ENCODE measurements around the gene SLC11A2.

Gene SLC11A2

GRCh38 chr12:50992819-50993218 lies 33.4 kb downstream of the SLC11A2 start:
- Histone ChIP-seq H2BK120ac (ENCODE audit: insufficient read depth, low read length, poor library complexity) (no peak overlapping the region), H3K4ac (ENCODE audit: low read depth, low read length) (no peak overlapping the region), H3K79me1 (ENCODE audit: low read length) (no peaks in the 10 kb centered on the region), H2AFZ (ENCODE audit: insufficient read depth, low read length, poor library complexity) (no peak overlapping the region), H4K8ac (ENCODE audit: low read depth, low read length) (no peak overlapping the region), H2AK5ac (ENCODE audit: low read length) (no peak overlapping the region), H3K9me3 (ENCODE audit: insufficient read depth, low read depth, low read length) (no peaks in the 10 kb centered on the region), H3K14ac (ENCODE audit: low read length) (no peak overlapping the region), H4K12ac (ENCODE audit: low read depth, low read length) (no peak overlapping the region), H3K9ac (ENCODE audit: low read length) (no peak overlapping the region), H2BK5ac (ENCODE audit: low read depth, low read length, poor library complexity) (no peak overlapping the region), H3K4me1 (ENCODE audit: control insufficient read depth in 1 of 2, insufficient read depth in 2 of 2, low read length in 2 of 2) (no peaks in the 10 kb centered on the region), H3K4me3 (ENCODE audit: low read depth, low read length) (no peak overlapping the region), H2BK12ac (ENCODE audit: low read length) (no peak overlapping the region), H3K27me3 (ENCODE audit: insufficient read depth, low read length) (no peaks in the 10 kb centered on the region), H3K27ac (ENCODE audit: low read depth, low read length) (no peak overlapping the region), H3K36me3 (ENCODE audit: control insufficient read depth in 1 of 2, insufficient read depth in 2 of 2, low read length in 2 of 2) (peaks cover 36 to 41% of the 10 kb centered on the region in 2 experiments), H3K79me2 (ENCODE audit: control insufficient read depth, insufficient read depth, low read length, poor library complexity) (no peaks in the 10 kb centered on the region), H3K18ac (ENCODE audit: low read length) (no peak overlapping the region), H4K91ac (ENCODE audit: low read depth, low read length) (no peak overlapping the region), H3K23ac (ENCODE audit: low read length) (no peak overlapping the region), H3K4me2 (ENCODE audit: low read length) (no peak overlapping the region)
- DNase-seq = no peak
- no CpG with 5 or more reads among the region's 2 CpGs for WGBS (ENCODE audit: extremely low coverage, insufficient coverage, insufficient read length)

- Histone ChIP-seq H4K12ac (ENCODE audit: low read depth, low read length) (no peak overlapping the region), H3K9ac (ENCODE audit: low read length) (peak overlapping the region; percentile 48), H2BK5ac (ENCODE audit: low read depth, low read length, poor library complexity) (no peak overlapping the region), H3K18ac (ENCODE audit: low read length) (no peak overlapping the region), H3K27ac (ENCODE audit: low read depth, low read length) (no peak overlapping the region), H4K8ac (ENCODE audit: low read depth, low read length) (no peak overlapping the region), H3K4me3 (ENCODE audit: low read depth, low read length) (no peak overlapping the region), H3K9me3 (ENCODE audit: insufficient read depth, low read depth, low read length) (no peaks in the 10 kb centered on the region), H3K4me1 (ENCODE audit: control insufficient read depth in 1 of 2, insufficient read depth in 2 of 2, low read length in 2 of 2) (no peaks in the 10 kb centered on the region), H3K27me3 (ENCODE audit: insufficient read depth, low read length) (no peaks in the 10 kb centered on the region), H2BK120ac (ENCODE audit: insufficient read depth, low read length, poor library complexity) (no peak overlapping the region), H3K79me1 (ENCODE audit: low read length) (no peaks in the 10 kb centered on the region), H2BK12ac (ENCODE audit: low read length) (no peak overlapping the region), H3K4ac (ENCODE audit: low read depth, low read length) (no peak overlapping the region), H2AK5ac (ENCODE audit: low read length) (no peak overlapping the region), H3K79me2 (ENCODE audit: control insufficient read depth, insufficient read depth, low read length, poor library complexity) (no peaks in the 10 kb centered on the region), H3K14ac (ENCODE audit: low read length) (no peak overlapping the region), H3K4me2 (ENCODE audit: low read length) (no peak overlapping the region), H3K36me3 (ENCODE audit: control insufficient read depth in 1 of 2, insufficient read depth in 2 of 2, low read length in 2 of 2) (peaks cover 32 to 40% of the 10 kb centered on the region in 2 experiments), H3K23ac (ENCODE audit: low read length) (no peak overlapping the region), H2AFZ (ENCODE audit: insufficient read depth, low read length, poor library complexity) (no peak overlapping the region), H4K91ac (ENCODE audit: low read depth, low read length) (no peak overlapping the region)
- no peak for DNase-seq
- no CpG with 5 or more reads among the region's 6 CpGs for WGBS (ENCODE audit: extremely low coverage, insufficient coverage, insufficient read length)
Measured at GRCh38 chr12:50991291-50991690, 34.9 kb downstream of the SLC11A2 start.

- no peak overlapping the region for H3K4ac ChIP-seq (ENCODE audit: low read depth, low read length)
- H2AFZ ChIP-seq (ENCODE audit: insufficient read depth, low read length, poor library complexity) = no peak overlapping the region
- H3K23ac ChIP-seq (ENCODE audit: low read length) = no peak overlapping the region
- no peaks in the 10 kb centered on the region for H3K27me3 ChIP-seq (ENCODE audit: insufficient read depth, low read length)
- H2BK120ac ChIP-seq (ENCODE audit: insufficient read depth, low read length, poor library complexity) = no peak overlapping the region
- no peak overlapping the region for H4K91ac ChIP-seq (ENCODE audit: low read depth, low read length)
- H3K18ac ChIP-seq (ENCODE audit: low read length) = no peak overlapping the region
- no peaks in the 10 kb centered on the region for H3K4me1 ChIP-seq (ENCODE audit: control insufficient read depth in 1 of 2, insufficient read depth in 2 of 2, low read length in 2 of 2)
- H3K79me2 ChIP-seq (ENCODE audit: control insufficient read depth, insufficient read depth, low read length, poor library complexity) = no peaks in the 10 kb centered on the region
- no peak overlapping the region for H4K8ac ChIP-seq (ENCODE audit: low read depth, low read length)
- DNase-seq = no peak
- H3K9me3 ChIP-seq (ENCODE audit: insufficient read depth, low read depth, low read length) = no peaks in the 10 kb centered on the region
- WGBS (ENCODE audit: extremely low coverage, insufficient coverage, insufficient read length) = no CpG with 5 or more reads among the region's 3 CpGs
- H3K4me2 ChIP-seq (ENCODE audit: low read length) = no peak overlapping the region
- no peak overlapping the region for H2BK5ac ChIP-seq (ENCODE audit: low read depth, low read length, poor library complexity)
- no peaks in the 10 kb centered on the region for H3K79me1 ChIP-seq (ENCODE audit: low read length)
- H2BK12ac ChIP-seq (ENCODE audit: low read length) = no peak overlapping the region
- H3K14ac ChIP-seq (ENCODE audit: low read length) = no peak overlapping the region
- no peak overlapping the region for H4K12ac ChIP-seq (ENCODE audit: low read depth, low read length)
- H3K9ac ChIP-seq (ENCODE audit: low read length) = no peak overlapping the region
- no peak overlapping the region for H3K4me3 ChIP-seq (ENCODE audit: low read depth, low read length)
- H2AK5ac ChIP-seq (ENCODE audit: low read length) = no peak overlapping the region
- H3K27ac ChIP-seq (ENCODE audit: low read depth, low read length) = no peak overlapping the region
- H3K36me3 ChIP-seq (ENCODE audit: control insufficient read depth in 1 of 2, insufficient read depth in 2 of 2, low read length in 2 of 2) = peaks cover 32 to 40% of the 10 kb centered on the region in 2 experiments
Measured at GRCh38 chr12:50990791-50991190, 35.4 kb downstream of the SLC11A2 start.

- no peaks in the 10 kb centered on the region for H3K4me1 ChIP-seq (ENCODE audit: control insufficient read depth in 1 of 2, insufficient read depth in 2 of 2, low read length in 2 of 2)
- no peak overlapping the region for H4K12ac ChIP-seq (ENCODE audit: low read depth, low read length)
- no peak overlapping the region for H3K27ac ChIP-seq (ENCODE audit: low read depth, low read length)
- no peak overlapping the region for H2BK120ac ChIP-seq (ENCODE audit: insufficient read depth, low read length, poor library complexity)
- no peak overlapping the region for H3K4ac ChIP-seq (ENCODE audit: low read depth, low read length)
- no peaks in the 10 kb centered on the region for H3K79me2 ChIP-seq (ENCODE audit: control insufficient read depth, insufficient read depth, low read length, poor library complexity)
- no peak overlapping the region for H3K14ac ChIP-seq (ENCODE audit: low read length)
- no peak overlapping the region for H2AFZ ChIP-seq (ENCODE audit: insufficient read depth, low read length, poor library complexity)
- H4K8ac ChIP-seq (ENCODE audit: low read depth, low read length) = no peak overlapping the region
- no peak for DNase-seq
- no peaks in the 10 kb centered on the region for H3K27me3 ChIP-seq (ENCODE audit: insufficient read depth, low read length)
- H3K18ac ChIP-seq (ENCODE audit: low read length) = no peak overlapping the region
- no peak overlapping the region for H3K4me2 ChIP-seq (ENCODE audit: low read length)
- H2BK5ac ChIP-seq (ENCODE audit: low read depth, low read length, poor library complexity) = no peak overlapping the region
- no peaks in the 10 kb centered on the region for H3K9me3 ChIP-seq (ENCODE audit: insufficient read depth, low read depth, low read length)
- H2AK5ac ChIP-seq (ENCODE audit: low read length) = no peak overlapping the region
- peaks cover 32 to 35% of the 10 kb centered on the region in 2 experiments for H3K36me3 ChIP-seq (ENCODE audit: control insufficient read depth in 1 of 2, insufficient read depth in 2 of 2, low read length in 2 of 2)
- H2BK12ac ChIP-seq (ENCODE audit: low read length) = no peak overlapping the region
- H3K23ac ChIP-seq (ENCODE audit: low read length) = no peak overlapping the region
- no peak overlapping the region for H3K4me3 ChIP-seq (ENCODE audit: low read depth, low read length)
- WGBS (ENCODE audit: extremely low coverage, insufficient coverage, insufficient read length) = no CpG with 5 or more reads among the region's 4 CpGs
- H4K91ac ChIP-seq (ENCODE audit: low read depth, low read length) = no peak overlapping the region
- no peak overlapping the region for H3K9ac ChIP-seq (ENCODE audit: low read length)
- H3K79me1 ChIP-seq (ENCODE audit: low read length) = no peaks in the 10 kb centered on the region
Measured at GRCh38 chr12:50990147-50990727, 35.9 kb downstream of the SLC11A2 start.

Measured in trophoblast cell (in vitro differentiated cells and primary cell).